ENCODE data around the gene KLHDC3. TPM values are rescaled to one million over a fixed set of nuclear protein-coding genes. Genes with fewer than 3 reads are reported as not detected.
"Not testable (repeated sequence)": the region's sequence is repeated elsewhere in the genome, so short reads cannot be mapped to it uniquely, and the experiment has no call there.

The KLHDC3 gene
- total RNA-seq, 1 experiment from 2014 or later: 122 TPM

DNA sequence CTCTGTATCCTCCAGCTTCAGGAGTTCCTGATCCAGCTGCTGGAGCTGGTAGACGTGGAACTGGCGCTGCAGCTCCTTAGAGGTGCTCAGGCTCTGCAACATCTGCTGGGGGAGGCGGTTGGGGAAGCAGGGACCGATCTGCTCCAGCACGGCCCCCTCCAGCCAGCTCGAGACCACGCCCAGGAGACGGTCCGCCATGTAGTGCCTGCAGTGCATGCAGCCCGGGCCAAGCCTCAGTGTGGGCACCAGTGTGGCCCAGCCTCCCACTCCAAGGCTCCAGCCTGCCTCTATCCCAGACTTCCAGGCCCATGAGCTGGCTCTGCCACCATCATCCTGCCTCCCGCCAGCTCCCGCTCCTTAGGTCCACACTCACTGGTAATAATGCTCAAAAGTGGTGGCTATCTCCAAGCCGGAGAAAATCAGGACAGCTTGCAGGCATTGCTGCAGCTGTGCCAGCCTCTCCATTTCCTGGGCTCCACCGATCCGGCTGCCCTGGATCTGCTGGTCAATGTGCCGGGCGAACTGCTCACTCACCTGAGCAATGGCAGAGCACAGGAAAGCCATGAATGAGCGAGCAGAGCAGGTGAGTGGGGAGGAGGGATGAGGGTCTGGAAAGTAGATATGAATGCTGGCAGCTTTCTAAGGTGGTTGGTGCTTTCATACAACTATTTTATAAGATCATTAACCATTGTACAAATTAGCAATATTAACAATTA lies 26.7 kb downstream of the KLHDC3 start:
- Histone ChIP-seq H3F3A (ENCODE audit: insufficient read depth, low read depth) (no peaks in the 10 kb centered on the region; the same call in 1 of the 2 replicates), H3K27me3 (ENCODE audit: insufficient read depth, low read depth) (no peaks in the 10 kb centered on the region), H3K36me3 (ENCODE audit: low read depth) (no peaks in the 10 kb centered on the region), H3K9me2 (ENCODE audit: insufficient read depth) (no peaks in the 10 kb centered on the region), H3K4me3 (no peak overlapping the region), H3K4me2 (no peak overlapping the region), H3K27ac (no peak overlapping the region), H2AFZ (no peak overlapping the region), H3K4me1 (replicated peaks; ENCODE audit: insufficient read depth) (no peaks in the 10 kb centered on the region), H4K20me1 (ENCODE audit: insufficient read depth) (no peaks in the 10 kb centered on the region), H3K79me2 (ENCODE audit: low read depth) (no peaks in the 10 kb centered on the region), H3K9me3 (ENCODE audit: insufficient read depth, low read depth) (no peaks in the 10 kb centered on the region)
- ChIA-PET CTCF (no interaction called here), POLR2A (ENCODE audit: unreplicated experiment) (no interaction called here)
- BruUV-seq (replicated peaks): no TSS peak
- intact Hi-C loops (cut with micrococcal nuclease; ENCODE audit: unreplicated experiment): no loop called here
- DNase-seq: no peak
- TF ChIP-seq, protein P1, sequence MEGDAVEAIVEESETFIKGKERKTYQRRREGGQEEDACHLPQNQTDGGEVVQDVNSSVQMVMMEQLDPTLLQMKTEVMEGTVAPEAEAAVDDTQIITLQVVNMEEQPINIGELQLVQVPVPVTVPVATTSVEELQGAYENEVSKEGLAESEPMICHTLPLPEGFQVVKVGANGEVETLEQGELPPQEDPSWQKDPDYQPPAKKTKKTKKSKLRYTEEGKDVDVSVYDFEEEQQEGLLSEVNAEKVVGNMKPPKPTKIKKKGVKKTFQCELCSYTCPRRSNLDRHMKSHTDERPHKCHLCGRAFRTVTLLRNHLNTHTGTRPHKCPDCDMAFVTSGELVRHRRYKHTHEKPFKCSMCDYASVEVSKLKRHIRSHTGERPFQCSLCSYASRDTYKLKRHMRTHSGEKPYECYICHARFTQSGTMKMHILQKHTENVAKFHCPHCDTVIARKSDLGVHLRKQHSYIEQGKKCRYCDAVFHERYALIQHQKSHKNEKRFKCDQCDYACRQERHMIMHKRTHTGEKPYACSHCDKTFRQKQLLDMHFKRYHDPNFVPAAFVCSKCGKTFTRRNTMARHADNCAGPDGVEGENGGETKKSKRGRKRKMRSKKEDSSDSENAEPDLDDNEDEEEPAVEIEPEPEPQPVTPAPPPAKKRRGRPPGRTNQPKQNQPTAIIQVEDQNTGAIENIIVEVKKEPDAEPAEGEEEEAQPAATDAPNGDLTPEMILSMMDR (conservative IDR thresholded peaks at IDR 0.05): no peak
- no peak for TF ChIP-seq EZH2 (IDR thresholded peaks at IDR 0.05; ENCODE audit: low read depth)

GRCh38 chr6:43041475-43041874 lies 27.4 kb downstream of the KLHDC3 start:
- H3K4me3 ChIP-seq; H3K27ac ChIP-seq; H3K36me3 ChIP-seq (ENCODE audit: low read depth); intact Hi-C loops (cut with micrococcal nuclease; ENCODE audit: unreplicated experiment); POLR2A ChIA-PET (ENCODE audit: unreplicated experiment); H3K79me2 ChIP-seq (ENCODE audit: low read depth); H4K20me1 ChIP-seq (ENCODE audit: insufficient read depth); CTCF ChIA-PET; H3K4me1 ChIP-seq (replicated peaks; ENCODE audit: insufficient read depth); BruUV-seq (replicated peaks); H2AFZ ChIP-seq; H3K9me2 ChIP-seq (ENCODE audit: insufficient read depth); H3K4me2 ChIP-seq; H3F3A ChIP-seq (ENCODE audit: insufficient read depth, low read depth); H3K9me3 ChIP-seq (ENCODE audit: insufficient read depth, low read depth); DNase-seq; H3K27me3 ChIP-seq (ENCODE audit: insufficient read depth, low read depth): not testable (repeated sequence)

DNA sequence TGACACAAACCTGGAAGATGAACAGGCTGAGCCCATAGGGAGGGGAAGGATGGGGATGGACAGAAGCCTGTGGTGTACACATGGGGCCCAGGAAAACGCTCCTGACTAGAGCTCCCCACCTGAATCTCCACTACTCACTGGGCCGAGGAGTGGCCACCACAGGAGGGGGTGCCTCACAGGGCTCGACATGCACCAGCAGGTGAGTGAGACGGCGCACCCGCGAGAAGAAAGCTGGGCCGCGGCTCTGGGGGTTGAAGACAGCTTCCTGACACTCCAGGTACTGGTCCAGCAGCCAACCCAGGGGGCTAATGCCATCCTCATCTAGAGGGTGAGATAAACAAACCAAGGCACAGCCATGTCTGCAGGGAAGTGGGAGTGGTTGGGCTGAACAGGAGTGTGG lies 29.3 kb downstream of the KLHDC3 start:
- Histone ChIP-seq H2AFZ (no peak overlapping the region), H3K9me3 (ENCODE audit: insufficient read depth, low read depth) (no peaks in the 10 kb centered on the region), H3K4me2 (no peak overlapping the region), H4K20me1 (ENCODE audit: insufficient read depth) (no peaks in the 10 kb centered on the region), H3K36me3 (ENCODE audit: low read depth) (no peaks in the 10 kb centered on the region), H3K9me2 (ENCODE audit: insufficient read depth) (no peaks in the 10 kb centered on the region), H3K79me2 (ENCODE audit: low read depth) (no peaks in the 10 kb centered on the region), H3F3A (ENCODE audit: insufficient read depth, low read depth) (no peaks in the 10 kb centered on the region; the same call in 1 of the 2 replicates), H3K4me3 (no peak overlapping the region), H3K4me1 (replicated peaks; ENCODE audit: insufficient read depth) (no peaks in the 10 kb centered on the region), H3K27ac (no peak overlapping the region), H3K27me3 (ENCODE audit: insufficient read depth, low read depth) (no peaks in the 10 kb centered on the region)
- ChIA-PET CTCF (no interaction called here), POLR2A (ENCODE audit: unreplicated experiment) (no interaction called here)
- intact Hi-C loops (cut with micrococcal nuclease; ENCODE audit: unreplicated experiment): no loop called here
- TF ChIP-seq EZH2 (IDR thresholded peaks at IDR 0.05; ENCODE audit: low read depth): no peak
- TF ChIP-seq, protein P1 (conservative IDR thresholded peaks at IDR 0.05): no peak
- DNase-seq: no peak
- BruUV-seq (replicated peaks): no TSS peak

All from PC-9 (cell line).